IPS-18c (cell line): ENCODE measurements around the gene MACROD2.
A peak's percentile ranks its signal among the peaks of the same experiment; 100 is the strongest.
"Not testable (repeated sequence)": the region's sequence is repeated elsewhere in the genome, so short reads cannot be mapped to it uniquely, and the experiment has no call there.

Experiments used
- H3K4me3 ChIP-seq: 2 replicates; pipeline ENCODE4 v1.7.0; 2013; ENCODE audit warnings: low read depth, mild to moderate bottlenecking, low read length, moderate library complexity; ENCODE audit not compliant: insufficient read depth
- H3K9me3 ChIP-seq: one replicate; pipeline ENCODE4 v1.6.1; 2013; ENCODE audit warnings: mild to moderate bottlenecking, low read length, moderate library complexity; ENCODE audit not compliant: control insufficient read depth, insufficient read depth

MACROD2 gene

GRCh38 chr20:13995086-13995665 lies at the start of gene MACROD2:
MACROD2 (plus strand) TSS chr20:13995516.
- H3K4me3 ChIP-seq, result peak within 1 kb of the TSS; percentile 77
- peaks cover 3% of the 10 kb centered on the region for H3K9me3 ChIP-seq

GRCh38 chr20:13947719-13948118 lies 47.6 kb upstream of the MACROD2 start:
- peaks cover 2% of the 10 kb centered on the region for H3K9me3 ChIP-seq
- H3K4me3 ChIP-seq, result no peak overlapping the region

GRCh38 chr20:13953227-13953626 lies 42.1 kb upstream of the MACROD2 start:
- Histone ChIP-seq H3K9me3 (peaks cover 2% of the 10 kb centered on the region), H3K4me3 (no peak overlapping the region)

- no peaks in the 10 kb centered on the region for H3K9me3 ChIP-seq
- no peak overlapping the region for H3K4me3 ChIP-seq
These were observed 35.2 kb upstream of the MACROD2 start for GRCh38 chr20:13960119-13960518.

GRCh38 chr20:13960525-13960924 lies 34.8 kb upstream of the MACROD2 start:
- H3K9me3 ChIP-seq, result no peaks in the 10 kb centered on the region

GRCh38 chr20:13984211-13984610 lies 11.1 kb upstream of the MACROD2 start:
- Histone ChIP-seq H3K9me3 (no peaks in the 10 kb centered on the region), H3K4me3 (no peak overlapping the region)

More at GRCh38 chr20:13960525-13960924, 34.8 kb upstream of the MACROD2 start:
- no peak overlapping the region for H3K4me3 ChIP-seq

GRCh38 chr20:13990465-13990864 lies 4.9 kb upstream of the MACROD2 start, which contains the start of gene SEL1L2:
SEL1L2 (minus strand) TSS chr20:13990614; CDS start chr20:13990534, 80 bp downstream.
- Histone ChIP-seq H3K4me3 (no peak within 1 kb of the TSS), H3K9me3 (peaks cover 3% of the 10 kb centered on the region)

GRCh38 chr20:13991311-13991710 lies 4.0 kb upstream of the MACROD2 start:
- H3K4me3 ChIP-seq, result no peak overlapping the region
- peaks cover 3% of the 10 kb centered on the region for H3K9me3 ChIP-seq

GRCh38 chr20:13991955-13992354 lies 3.4 kb upstream of the MACROD2 start:
- H3K4me3 ChIP-seq, H3K9me3 ChIP-seq: not testable (repeated sequence)

GRCh38 chr20:13995841-13996240 lies 525 bp downstream of the MACROD2 start:
- H3K4me3 ChIP-seq, result peak overlapping the region; percentile 77
- peaks cover 3% of the 10 kb centered on the region for H3K9me3 ChIP-seq

- Histone ChIP-seq H3K9me3 (peaks cover 3% of the 10 kb centered on the region), H3K4me3 (peak overlapping the region; percentile 77)
These were observed 949 bp downstream of the MACROD2 start for GRCh38 chr20:13996265-13996664.

- H3K9me3 ChIP-seq, result no peaks in the 10 kb centered on the region
- H3K4me3 ChIP-seq, result no peak overlapping the region
These were observed 5.6 kb downstream of the MACROD2 start for GRCh38 chr20:14000917-14001316.

- no peak overlapping the region for H3K4me3 ChIP-seq
- no peaks in the 10 kb centered on the region for H3K9me3 ChIP-seq
These were observed 10.7 kb downstream of the MACROD2 start for GRCh38 chr20:14005996-14006395.

GRCh38 chr20:14009208-14009607 lies 13.9 kb downstream of the MACROD2 start:
- Histone ChIP-seq H3K9me3 (no peaks in the 10 kb centered on the region), H3K4me3 (no peak overlapping the region)

- no peak overlapping the region for H3K4me3 ChIP-seq
- H3K9me3 ChIP-seq, result no peaks in the 10 kb centered on the region
These were observed 17.4 kb downstream of the MACROD2 start for GRCh38 chr20:14012671-14013070.

- H3K4me3 ChIP-seq, result no peak overlapping the region
These were observed 35.7 kb downstream of the MACROD2 start for GRCh38 chr20:14030991-14031390.

GRCh38 chr20:14033310-14033709 lies 38.0 kb downstream of the MACROD2 start:
- Histone ChIP-seq H3K9me3 (no peaks in the 10 kb centered on the region), H3K4me3 (no peak overlapping the region)

More at GRCh38 chr20:14030991-14031390, 35.7 kb downstream of the MACROD2 start:
- H3K9me3 ChIP-seq, result peaks cover 3% of the 10 kb centered on the region

- H3K4me3 ChIP-seq, result no peak overlapping the region
- no peaks in the 10 kb centered on the region for H3K9me3 ChIP-seq
These were observed 41.3 kb downstream of the MACROD2 start for GRCh38 chr20:14036567-14036966.

- H3K9me3 ChIP-seq, H3K4me3 ChIP-seq: not testable (repeated sequence)
These were observed 49.5 kb downstream of the MACROD2 start for GRCh38 chr20:14044712-14045276.
